DND-41 (cell line): ENCODE results near the gene AADACL2.

Experiments
- EZH2 ChIP-seq: IDR thresholded peaks from 3 replicates; pipeline ENCODE4 v1.6.1; 2012; ENCODE audit warnings: borderline replicate concordance, low read depth, mild to moderate bottlenecking, moderate library complexity, low read length, inconsistent platforms; ENCODE audit not compliant: severe bottlenecking
- TF ChIP-seq, protein P1 (sequence below): IDR thresholded peaks from 2 replicates; pipeline ENCODE4 v1.5.1; 2012; ENCODE audit warnings: borderline replicate concordance, low read length, moderate library complexity, mild to moderate bottlenecking; ENCODE audit not compliant: poor library complexity, severe bottlenecking; ENCODE audit errors: extremely low read depth

DNA sequence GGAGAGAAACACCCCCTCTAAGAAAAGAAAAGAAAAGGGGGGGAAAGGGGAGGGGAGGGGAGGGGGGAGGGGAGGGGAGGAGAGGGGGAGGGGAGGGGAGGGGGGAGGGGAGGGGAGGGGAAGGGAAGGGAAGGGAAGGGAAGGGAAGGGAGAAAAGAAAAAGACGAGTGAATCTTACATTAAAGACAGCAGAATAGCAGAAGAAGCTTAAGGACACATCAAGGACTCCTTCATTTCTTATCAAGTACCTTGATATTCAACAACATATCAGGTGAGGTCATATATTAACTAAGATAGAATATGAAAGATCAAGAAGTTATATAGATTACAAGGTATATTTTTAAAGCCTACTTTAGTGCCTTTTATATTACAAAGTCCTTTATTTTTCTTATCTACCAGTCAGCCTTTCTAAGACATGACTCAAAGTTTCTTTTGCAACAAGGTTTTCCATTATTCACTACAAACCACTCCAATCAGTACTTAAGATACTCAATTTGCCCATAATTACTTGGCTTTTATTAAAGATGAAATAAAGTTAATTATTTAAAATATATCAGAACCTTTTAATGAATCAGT, 62.5 kb downstream of the AADACL2 start:
- TF ChIP-seq, protein P1, sequence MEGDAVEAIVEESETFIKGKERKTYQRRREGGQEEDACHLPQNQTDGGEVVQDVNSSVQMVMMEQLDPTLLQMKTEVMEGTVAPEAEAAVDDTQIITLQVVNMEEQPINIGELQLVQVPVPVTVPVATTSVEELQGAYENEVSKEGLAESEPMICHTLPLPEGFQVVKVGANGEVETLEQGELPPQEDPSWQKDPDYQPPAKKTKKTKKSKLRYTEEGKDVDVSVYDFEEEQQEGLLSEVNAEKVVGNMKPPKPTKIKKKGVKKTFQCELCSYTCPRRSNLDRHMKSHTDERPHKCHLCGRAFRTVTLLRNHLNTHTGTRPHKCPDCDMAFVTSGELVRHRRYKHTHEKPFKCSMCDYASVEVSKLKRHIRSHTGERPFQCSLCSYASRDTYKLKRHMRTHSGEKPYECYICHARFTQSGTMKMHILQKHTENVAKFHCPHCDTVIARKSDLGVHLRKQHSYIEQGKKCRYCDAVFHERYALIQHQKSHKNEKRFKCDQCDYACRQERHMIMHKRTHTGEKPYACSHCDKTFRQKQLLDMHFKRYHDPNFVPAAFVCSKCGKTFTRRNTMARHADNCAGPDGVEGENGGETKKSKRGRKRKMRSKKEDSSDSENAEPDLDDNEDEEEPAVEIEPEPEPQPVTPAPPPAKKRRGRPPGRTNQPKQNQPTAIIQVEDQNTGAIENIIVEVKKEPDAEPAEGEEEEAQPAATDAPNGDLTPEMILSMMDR, result no peak
- TF ChIP-seq EZH2, result no peak
